T-helper 22 cell (primary cell): Measurements from ENCODE around the gene GPER1.
"Not testable (repeated sequence)": the region's sequence is repeated elsewhere in the genome, so short reads cannot be mapped to it uniquely, and the experiment has no call there.

ENCODE experiments used
- DNase-seq: peaks from one replicate; pipeline ENCODE4 v3.0.0-alpha.2; 2020; ENCODE audit warnings: low read depth

GPER1 gene

GRCh38 chr7:1121476-1121875 lies 33.6 kb downstream of the GPER1 start:
- DNase-seq, result no peak

GRCh38 chr7:1121886-1122831 lies 34.2 kb downstream of the GPER1 start:
- DNase-seq, result no peak

GRCh38 chr7:1122832-1123501 lies 35.1 kb downstream of the GPER1 start:
- DNase-seq, result no peak

- no peak for DNase-seq
These were observed 35.8 kb downstream of the GPER1 start for GRCh38 chr7:1123715-1124114.

- DNase-seq, result no peak
These were observed 36.3 kb downstream of the GPER1 start for GRCh38 chr7:1124164-1124563.

- DNase-seq, result no peak
These were observed 37.1 kb downstream of the GPER1 start for GRCh38 chr7:1124816-1125602.

GRCh38 chr7:1125603-1125969 lies 37.7 kb downstream of the GPER1 start:
- no peak for DNase-seq

- no peak for DNase-seq
These were observed 39.1 kb downstream of the GPER1 start for GRCh38 chr7:1127001-1127400.

- DNase-seq, result no peak
These were observed 41.5 kb downstream of the GPER1 start for GRCh38 chr7:1129431-1129830.

- no peak for DNase-seq
These were observed 42.4 kb downstream of the GPER1 start for GRCh38 chr7:1130021-1130990.

GRCh38 chr7:1131471-1132265 lies 43.8 kb downstream of the GPER1 start:
- no peak for DNase-seq

GRCh38 chr7:1134951-1135350 lies 47.0 kb downstream of the GPER1 start:
- DNase-seq, result no peak

GRCh38 chr7:1136841-1137516 lies 49.1 kb downstream of the GPER1 start:
- DNase-seq, result no peak

- DNase-seq, result no peak
These were observed 49.7 kb downstream of the GPER1 start for GRCh38 chr7:1137517-1138167.

- DNase-seq, result no peak
These were observed 52.7 kb downstream of the GPER1 start for GRCh38 chr7:1140476-1141104.

GRCh38 chr7:1141651-1142050 lies 53.7 kb downstream of the GPER1 start:
- no peak for DNase-seq

GRCh38 chr7:1142051-1142635 lies 54.2 kb downstream of the GPER1 start:
- DNase-seq, result no peak

- DNase-seq, result not testable (repeated sequence)
These were observed 55.1 kb downstream of the GPER1 start for GRCh38 chr7:1143031-1143430.
